Upper lobe of right lung (tissue), 1 donor: Measurements from ENCODE around the gene CCNG2. TPM values are rescaled to one million over a fixed set of nuclear protein-coding genes. Genes with fewer than 3 reads are reported as not detected.

Source experiments
- ATAC-seq: fragments of 200-7000 bp; cut with Tn5 transposase; one replicate; pipeline ENCODE4 v1.9.1; 2020; ENCODE audit warnings: mild to moderate bottlenecking, moderate library complexity
- DNase-seq: peaks from one replicate; pipeline ENCODE4 v3.0.0-alpha.2; 2020
- H3K27ac ChIP-seq: fragments of 200-600 bp; one replicate; pipeline ENCODE4 v1.8.0; 2022
- H3K27me3 ChIP-seq: fragments of 200-600 bp; one replicate; pipeline ENCODE4 v1.8.0; 2022; ENCODE audit warnings: mild to moderate bottlenecking
- H3K36me3 ChIP-seq: fragments of 200-600 bp; one replicate; pipeline ENCODE4 v1.8.0; 2022
- H3K4me1 ChIP-seq: fragments of 200-600 bp; one replicate; pipeline ENCODE4 v1.8.0; 2022
- H3K4me3 ChIP-seq: fragments of 200-600 bp; one replicate; pipeline ENCODE4 v1.8.0; 2022; ENCODE audit warnings: mild to moderate bottlenecking
- H3K9me3 ChIP-seq: fragments of 200-600 bp; one replicate; pipeline ENCODE4 v1.8.0; 2022
- intact Hi-C: fragments of 100-400 bp; cut with DNase I; formaldehyde crosslinking; loops from one replicate; pipeline ENCODE4 v1.11.0; 2022
- total RNA-seq: library from RNA; stranded (reverse); fragmentation: NEBNext Ultra II Directional; extraction: Animal tissue kit (Norgen Biotek cat#: 25700); gene quantifications from one replicate; pipeline ENCODE4 v1.2.1, GENCODE V29; 2021
- TF ChIP-seq, protein P1 (sequence below): fragments of 200-600 bp; IDR thresholded peaks from one replicate; pipeline ENCODE4 v1.8.0; 2022; ENCODE audit warnings: antibody characterized with exemption
- donor health status: DM: no; HTN: yes; CAD: no; lungs with severe emphysema.

CCNG2 gene
- total RNA-seq, 1 donor from 2014 or later: 41.3 TPM

DNA sequence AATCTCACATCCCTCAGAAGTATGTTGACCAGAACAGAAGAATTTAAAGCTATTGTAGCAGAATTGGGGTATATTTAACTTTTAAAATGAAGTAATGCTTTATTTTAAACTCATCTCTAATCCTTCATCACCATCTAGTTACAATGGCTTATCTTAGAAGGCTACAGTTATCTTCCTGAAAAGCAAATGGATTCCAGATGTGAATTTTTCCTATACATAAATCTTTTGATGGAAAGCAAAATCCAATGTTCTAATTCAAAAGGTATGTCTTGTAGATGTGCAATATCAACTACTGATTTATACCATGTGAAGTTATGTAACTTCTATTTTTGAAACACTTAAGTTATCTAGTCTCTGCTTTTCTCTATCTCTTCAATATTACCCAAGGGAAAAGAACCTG lies 47.6 kb downstream of the CCNG2 start:
- Histone ChIP-seq H3K36me3 (no peaks in the 10 kb centered on the region), H3K9me3 (no peaks in the 10 kb centered on the region), H3K27ac (no peak overlapping the region), H3K27me3 (no peaks in the 10 kb centered on the region), H3K4me1 (no peaks in the 10 kb centered on the region), H3K4me3 (no peak overlapping the region)
- TF ChIP-seq, protein P1, sequence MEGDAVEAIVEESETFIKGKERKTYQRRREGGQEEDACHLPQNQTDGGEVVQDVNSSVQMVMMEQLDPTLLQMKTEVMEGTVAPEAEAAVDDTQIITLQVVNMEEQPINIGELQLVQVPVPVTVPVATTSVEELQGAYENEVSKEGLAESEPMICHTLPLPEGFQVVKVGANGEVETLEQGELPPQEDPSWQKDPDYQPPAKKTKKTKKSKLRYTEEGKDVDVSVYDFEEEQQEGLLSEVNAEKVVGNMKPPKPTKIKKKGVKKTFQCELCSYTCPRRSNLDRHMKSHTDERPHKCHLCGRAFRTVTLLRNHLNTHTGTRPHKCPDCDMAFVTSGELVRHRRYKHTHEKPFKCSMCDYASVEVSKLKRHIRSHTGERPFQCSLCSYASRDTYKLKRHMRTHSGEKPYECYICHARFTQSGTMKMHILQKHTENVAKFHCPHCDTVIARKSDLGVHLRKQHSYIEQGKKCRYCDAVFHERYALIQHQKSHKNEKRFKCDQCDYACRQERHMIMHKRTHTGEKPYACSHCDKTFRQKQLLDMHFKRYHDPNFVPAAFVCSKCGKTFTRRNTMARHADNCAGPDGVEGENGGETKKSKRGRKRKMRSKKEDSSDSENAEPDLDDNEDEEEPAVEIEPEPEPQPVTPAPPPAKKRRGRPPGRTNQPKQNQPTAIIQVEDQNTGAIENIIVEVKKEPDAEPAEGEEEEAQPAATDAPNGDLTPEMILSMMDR: no peak
- DNase-seq (no peak), ATAC-seq (no peak)
- intact Hi-C loops: no loop called here

DNA sequence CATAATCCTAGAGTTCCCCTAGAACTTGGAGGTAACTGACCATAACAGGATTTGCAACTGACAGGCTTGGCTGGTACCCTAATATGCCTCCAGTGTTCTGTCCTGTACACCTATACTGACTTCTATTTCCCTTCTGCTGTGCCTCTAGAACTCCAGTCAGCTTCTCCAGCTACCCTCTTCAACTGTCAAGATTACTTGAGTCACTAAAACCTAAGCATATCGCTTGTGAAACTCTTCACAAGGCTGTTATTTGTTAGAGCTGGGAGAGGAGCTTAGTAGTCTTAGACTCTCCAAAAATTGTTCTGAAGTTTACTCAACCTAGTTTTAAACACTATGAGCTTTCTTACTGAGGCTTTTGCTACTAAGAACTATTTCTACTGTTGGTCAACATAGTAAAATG lies 52.0 kb downstream of the CCNG2 start:
- Histone ChIP-seq H3K27ac (no peak overlapping the region), H3K36me3 (no peaks in the 10 kb centered on the region), H3K4me3 (no peak overlapping the region), H3K4me1 (no peaks in the 10 kb centered on the region), H3K9me3 (no peaks in the 10 kb centered on the region), H3K27me3 (no peaks in the 10 kb centered on the region)
- TF ChIP-seq, protein P1: no peak
- ATAC-seq (peak; percentile 62), DNase-seq (no peak)
- intact Hi-C loops: no loop called here

DNA sequence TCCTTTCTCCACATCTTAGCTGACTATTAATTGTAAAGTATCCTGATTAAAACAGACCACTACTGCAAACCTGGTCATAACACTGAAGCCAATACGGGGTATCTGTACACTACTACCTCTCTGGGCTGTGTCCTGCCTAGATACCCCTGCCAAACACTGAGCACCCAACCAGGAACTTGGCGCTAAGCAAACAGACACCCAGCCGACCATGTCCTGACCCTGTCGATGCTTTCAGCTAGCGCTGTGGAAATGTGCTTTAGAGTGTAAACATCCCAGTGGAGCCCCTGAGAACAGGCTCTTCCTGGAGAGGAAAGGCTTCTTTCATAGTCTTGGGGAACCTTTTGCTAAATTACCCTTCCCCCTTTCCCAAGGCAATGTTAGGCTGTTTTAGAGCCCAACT lies 52.9 kb downstream of the CCNG2 start:
- Histone ChIP-seq H3K4me1 (no peaks in the 10 kb centered on the region), H3K27me3 (no peaks in the 10 kb centered on the region), H3K9me3 (no peaks in the 10 kb centered on the region), H3K36me3 (no peaks in the 10 kb centered on the region), H3K4me3 (no peak overlapping the region), H3K27ac (no peak overlapping the region)
- intact Hi-C loops: no loop called here
- TF ChIP-seq, protein P1: no peak
- no peak for ATAC-seq
- no peak for DNase-seq

DNA sequence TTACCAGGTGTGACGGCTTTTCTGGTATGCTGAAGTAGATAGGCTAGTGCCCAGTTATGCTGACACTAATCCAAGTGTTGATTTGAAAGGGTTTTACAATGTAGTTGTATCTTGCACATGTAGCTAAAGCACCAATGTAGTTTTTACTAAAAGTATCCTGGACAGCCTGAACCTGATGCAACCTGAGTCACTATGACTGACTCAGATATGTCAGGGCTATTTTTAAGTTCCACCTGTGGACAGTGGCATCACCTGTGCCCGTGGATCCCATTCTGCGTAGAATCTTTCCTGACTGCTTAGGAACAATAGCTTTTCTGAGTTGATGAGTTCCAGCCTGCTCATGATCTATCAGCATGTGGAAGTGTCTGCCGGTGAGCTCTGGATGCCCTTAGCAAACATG lies 58.1 kb downstream of the CCNG2 start:
- no peak overlapping the region for H3K27ac ChIP-seq
- no peaks in the 10 kb centered on the region for H3K36me3 ChIP-seq
- no peaks in the 10 kb centered on the region for H3K27me3 ChIP-seq
- no peaks in the 10 kb centered on the region for H3K4me1 ChIP-seq
- ATAC-seq (no peak), DNase-seq (no peak)
- H3K9me3 ChIP-seq: no peaks in the 10 kb centered on the region
- TF ChIP-seq, protein P1: no peak
- H3K4me3 ChIP-seq: no peak overlapping the region
- intact Hi-C loops: no loop called here

DNA sequence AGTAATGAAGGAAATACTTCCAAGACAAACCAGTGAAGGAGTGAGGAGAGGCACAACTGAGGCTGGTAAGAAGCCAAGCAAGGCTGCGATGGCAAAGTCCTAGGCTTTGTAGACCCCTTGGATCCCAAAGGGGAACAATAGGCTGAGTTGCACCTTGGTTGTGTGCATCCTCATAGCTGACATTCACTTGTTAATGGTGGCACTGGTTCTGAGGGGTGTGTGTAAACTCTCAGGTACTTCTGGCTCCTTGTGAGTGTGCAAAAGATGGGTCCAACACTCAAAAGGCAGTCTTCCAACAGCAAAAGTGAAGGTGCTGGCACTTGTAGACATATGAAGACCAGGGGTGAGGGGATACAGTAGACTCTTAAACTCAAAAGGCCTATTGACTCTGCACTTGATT lies 60.5 kb downstream of the CCNG2 start:
- no peak overlapping the region for H3K27ac ChIP-seq
- no peaks in the 10 kb centered on the region for H3K36me3 ChIP-seq
- H3K4me3 ChIP-seq: no peak overlapping the region
- DNase-seq (no peak), ATAC-seq (no peak)
- H3K9me3 ChIP-seq: no peaks in the 10 kb centered on the region
- H3K4me1 ChIP-seq: no peaks in the 10 kb centered on the region
- TF ChIP-seq, protein P1: no peak
- no peaks in the 10 kb centered on the region for H3K27me3 ChIP-seq
- intact Hi-C loops: no loop called here

DNA sequence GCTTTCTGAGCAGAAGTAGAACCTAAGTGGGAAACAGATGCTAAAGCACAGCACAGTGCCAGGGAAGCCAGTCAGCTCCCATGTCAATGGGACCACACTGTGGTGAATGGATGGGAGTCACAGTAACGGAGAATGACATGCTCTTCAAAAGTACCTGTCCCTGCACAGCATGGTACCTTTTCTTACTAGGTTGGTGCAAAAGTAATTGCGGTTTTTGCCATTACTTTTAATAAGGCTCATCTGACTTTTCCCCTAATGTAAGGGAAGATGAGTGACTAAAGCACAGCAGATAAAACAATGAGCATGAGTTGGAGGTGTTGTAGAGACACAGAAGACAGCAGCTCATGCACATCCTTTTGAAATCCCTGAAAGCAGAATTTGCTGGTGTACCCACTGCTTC lies 62.3 kb downstream of the CCNG2 start:
- Histone ChIP-seq H3K27ac (no peak overlapping the region), H3K36me3 (no peaks in the 10 kb centered on the region), H3K9me3 (no peaks in the 10 kb centered on the region), H3K4me1 (no peaks in the 10 kb centered on the region), H3K27me3 (no peaks in the 10 kb centered on the region), H3K4me3 (no peak overlapping the region)
- ATAC-seq: no peak
- TF ChIP-seq, protein P1: no peak
- DNase-seq: no peak
- intact Hi-C loops: no loop called here
